Measurements from ENCODE around the gene TRNT1.
A peak's percentile ranks its signal among the peaks of the same experiment; 100 is the strongest.

TRNT1 gene

GRCh38 chr3:3126477-3127431 is at the start of gene TRNT1:
Gene TRNT1 (plus strand): TSS chr3:3126940. CDS start chr3:3129041, 2,101 bp downstream.
- DNase-seq: peak; percentile 70

- DNase-seq: no peak
Observed at GRCh38 chr3:3080309-3080708, 46.4 kb upstream of the TRNT1 start.

- no peak for DNase-seq
Observed at GRCh38 chr3:3081381-3082233, 45.1 kb upstream of the TRNT1 start.

- DNase-seq: no peak
Observed at GRCh38 chr3:3082234-3082924, 44.4 kb upstream of the TRNT1 start.

- DNase-seq: no peak
Observed at GRCh38 chr3:3084890-3085289, 41.9 kb upstream of the TRNT1 start.

- DNase-seq: no peak
Observed at GRCh38 chr3:3085782-3086181, 41.0 kb upstream of the TRNT1 start.

- DNase-seq: no peak
Observed at GRCh38 chr3:3086239-3086638, 40.5 kb upstream of the TRNT1 start.

- DNase-seq: no peak
Observed at GRCh38 chr3:3087279-3087678, 39.5 kb upstream of the TRNT1 start.

GRCh38 chr3:3087716-3088465 is 38.8 kb upstream of the TRNT1 start:
- no peak for DNase-seq

- DNase-seq: no peak
Observed at GRCh38 chr3:3089017-3089416, 37.7 kb upstream of the TRNT1 start.

- DNase-seq: no peak
Observed at GRCh38 chr3:3097958-3098357, 28.8 kb upstream of the TRNT1 start.

- no peak for DNase-seq
Observed at GRCh38 chr3:3101660-3102458, 24.9 kb upstream of the TRNT1 start.

- DNase-seq: no peak
Observed at GRCh38 chr3:3102751-3103150, 24.0 kb upstream of the TRNT1 start.

- DNase-seq: no peak
Observed at GRCh38 chr3:3105246-3105645, 21.5 kb upstream of the TRNT1 start.

- no peak for DNase-seq
Observed at GRCh38 chr3:3105815-3106214, 20.9 kb upstream of the TRNT1 start.

- DNase-seq: no peak
Observed at GRCh38 chr3:3107181-3107580, 19.6 kb upstream of the TRNT1 start.

- DNase-seq: no peak
Observed at GRCh38 chr3:3107858-3108257, 18.9 kb upstream of the TRNT1 start.

- no peak for DNase-seq
Observed at GRCh38 chr3:3109407-3110298, 17.1 kb upstream of the TRNT1 start.

- DNase-seq: no peak
Observed at GRCh38 chr3:3110299-3110630, 16.5 kb upstream of the TRNT1 start, which contains the start of gene IL5RA. Gene IL5RA (minus strand): TSS chr3:3110374. CDS start chr3:3104984, 5,390 bp downstream.

- no peak for DNase-seq
Observed at GRCh38 chr3:3110749-3111361, 15.9 kb upstream of the TRNT1 start.

Data from NCI-H446 treated with DMSO at 0.1 percent for 48 hours (cell line).